ENCODE measurements around the gene AKAP10.

The AKAP10 gene

DNA sequence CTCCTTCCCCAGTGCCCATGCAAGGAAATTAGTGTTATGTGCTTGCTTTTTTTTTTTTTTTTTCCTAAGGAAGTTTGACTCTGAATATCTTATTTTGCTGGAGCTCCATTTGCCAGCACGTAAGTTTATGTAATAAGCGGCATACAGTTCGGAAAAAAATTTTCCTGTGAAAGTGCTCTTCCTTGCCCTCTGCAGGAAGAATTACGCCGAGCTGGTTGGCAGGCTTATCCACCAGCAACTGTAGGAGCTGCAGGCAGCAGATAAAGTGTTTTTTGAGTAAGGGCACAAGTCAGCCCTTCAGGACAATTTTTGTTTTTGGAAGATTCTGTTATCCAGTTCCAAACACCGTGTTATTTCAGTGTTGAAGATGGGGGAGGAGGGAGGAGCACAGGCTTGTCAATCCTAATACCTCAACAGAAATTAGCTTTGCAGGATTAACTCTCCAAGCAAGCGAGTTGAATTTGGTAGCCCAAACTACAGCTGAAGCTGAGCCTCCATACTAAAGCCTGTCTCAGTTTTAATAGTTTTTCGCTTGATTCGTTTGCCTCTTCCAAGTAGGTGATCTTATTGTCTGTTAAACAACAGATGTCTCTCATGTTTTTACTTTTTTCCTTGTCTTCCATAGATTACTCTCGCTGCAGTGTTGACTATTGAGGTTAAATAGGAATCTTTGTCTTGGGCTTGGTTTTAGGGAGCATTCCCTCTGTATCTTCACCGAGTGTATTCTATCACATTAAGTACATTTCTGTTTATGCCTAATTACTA is 32.7 kb upstream of the AKAP10 start:
- DNase-seq: peak; percentile 6
- Histone ChIP-seq H3K36me3 (no peaks in the 10 kb centered on the region), H3K9me3 (no peaks in the 10 kb centered on the region), H3K4me3 (ENCODE audit: low read depth, low read length) (peak overlapping the region; percentile 37), H3K27me3 (peaks cover 21% of the 10 kb centered on the region), H3K4me1 (no peaks in the 10 kb centered on the region)
- TF ChIP-seq, protein P1, sequence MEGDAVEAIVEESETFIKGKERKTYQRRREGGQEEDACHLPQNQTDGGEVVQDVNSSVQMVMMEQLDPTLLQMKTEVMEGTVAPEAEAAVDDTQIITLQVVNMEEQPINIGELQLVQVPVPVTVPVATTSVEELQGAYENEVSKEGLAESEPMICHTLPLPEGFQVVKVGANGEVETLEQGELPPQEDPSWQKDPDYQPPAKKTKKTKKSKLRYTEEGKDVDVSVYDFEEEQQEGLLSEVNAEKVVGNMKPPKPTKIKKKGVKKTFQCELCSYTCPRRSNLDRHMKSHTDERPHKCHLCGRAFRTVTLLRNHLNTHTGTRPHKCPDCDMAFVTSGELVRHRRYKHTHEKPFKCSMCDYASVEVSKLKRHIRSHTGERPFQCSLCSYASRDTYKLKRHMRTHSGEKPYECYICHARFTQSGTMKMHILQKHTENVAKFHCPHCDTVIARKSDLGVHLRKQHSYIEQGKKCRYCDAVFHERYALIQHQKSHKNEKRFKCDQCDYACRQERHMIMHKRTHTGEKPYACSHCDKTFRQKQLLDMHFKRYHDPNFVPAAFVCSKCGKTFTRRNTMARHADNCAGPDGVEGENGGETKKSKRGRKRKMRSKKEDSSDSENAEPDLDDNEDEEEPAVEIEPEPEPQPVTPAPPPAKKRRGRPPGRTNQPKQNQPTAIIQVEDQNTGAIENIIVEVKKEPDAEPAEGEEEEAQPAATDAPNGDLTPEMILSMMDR (IDR thresholded peaks at IDR 0.05; ENCODE audit: low read depth, low read length): peak; percentile 44

DNA sequence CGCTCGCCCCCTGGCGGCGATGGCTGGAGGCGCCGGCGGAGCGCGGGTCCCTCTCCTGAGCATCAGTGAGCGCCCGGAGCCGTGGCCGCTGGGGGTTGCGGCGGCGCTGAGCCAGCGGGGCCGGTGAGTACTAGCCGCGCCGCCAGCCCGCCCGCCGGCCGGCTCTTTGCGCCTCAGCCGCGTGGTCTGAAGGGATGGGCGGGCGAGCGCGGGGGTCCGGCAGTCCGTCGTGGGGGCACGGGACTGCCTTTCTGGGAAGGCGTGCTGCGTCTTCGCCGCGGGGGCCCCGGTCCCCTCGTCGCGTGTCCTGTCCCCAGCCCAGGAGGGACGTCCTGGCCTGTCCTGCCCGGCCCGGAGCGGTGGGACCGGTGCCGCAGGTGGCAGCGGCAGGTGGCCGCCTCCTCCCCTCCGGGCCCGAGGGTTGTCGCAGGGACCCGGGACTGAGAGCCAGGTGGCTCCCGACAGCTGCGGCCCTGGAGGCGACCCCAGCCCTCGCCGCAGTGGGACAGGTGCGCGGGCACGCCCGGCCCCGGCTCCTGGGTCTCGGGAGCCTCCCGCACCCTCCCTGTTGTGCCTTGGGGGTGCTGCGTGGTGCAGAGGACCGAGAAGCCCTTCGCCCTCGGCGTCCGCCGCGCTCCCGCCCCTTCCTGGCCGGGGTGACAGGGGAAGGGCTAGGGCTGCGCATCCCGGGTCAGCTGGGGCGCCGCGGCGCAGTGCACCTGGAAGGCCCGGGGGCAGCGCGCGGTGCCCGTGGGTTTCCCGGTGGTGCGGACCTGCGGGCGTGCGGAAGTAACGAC is 31.9 kb upstream of the AKAP10 start, which contains the start of gene SPECC1:
SPECC1 (plus strand) TSS at position 58 of the 797 bp plus-strand sequence. CDS start 87,293 bp downstream, outside the sequence.
- Histone ChIP-seq H3K4me1 (no peaks in the 10 kb centered on the region), H3K27me3 (peaks cover 21% of the 10 kb centered on the region), H3K4me3 (ENCODE audit: low read depth, low read length) (peak within 1 kb of the TSS; percentile 72), H3K9me3 (no peaks in the 10 kb centered on the region), H3K36me3 (no peaks in the 10 kb centered on the region)
- DNase-seq: peak; percentile 73
- TF ChIP-seq, protein P1 (IDR thresholded peaks at IDR 0.05; ENCODE audit: low read depth, low read length): peak; percentile 61; the same call in 1 of the 2 replicates

DNA sequence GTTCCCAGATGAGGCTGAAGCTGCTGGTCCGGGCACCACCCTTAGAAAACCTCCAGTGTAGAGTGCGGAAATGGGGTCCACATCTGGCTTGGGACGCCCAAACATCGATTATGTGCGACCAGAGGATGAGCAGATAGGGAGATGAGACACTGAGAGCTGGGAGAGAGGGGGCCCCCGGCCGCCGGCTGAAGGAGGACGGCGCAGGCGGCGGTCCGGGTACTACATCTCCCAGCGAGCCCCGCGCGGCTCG is 31.3 kb upstream of the AKAP10 start:
- H3K9me3 ChIP-seq: no peaks in the 10 kb centered on the region
- H3K4me3 ChIP-seq (ENCODE audit: low read depth, low read length): peak overlapping the region; percentile 72
- H3K36me3 ChIP-seq: no peaks in the 10 kb centered on the region
- peaks cover 21% of the 10 kb centered on the region for H3K27me3 ChIP-seq
- no peak for DNase-seq
- H3K4me1 ChIP-seq: no peaks in the 10 kb centered on the region
- TF ChIP-seq, protein P1 (IDR thresholded peaks at IDR 0.05; ENCODE audit: low read depth, low read length): no peak; the same call in 1 of the 2 replicates

DNA sequence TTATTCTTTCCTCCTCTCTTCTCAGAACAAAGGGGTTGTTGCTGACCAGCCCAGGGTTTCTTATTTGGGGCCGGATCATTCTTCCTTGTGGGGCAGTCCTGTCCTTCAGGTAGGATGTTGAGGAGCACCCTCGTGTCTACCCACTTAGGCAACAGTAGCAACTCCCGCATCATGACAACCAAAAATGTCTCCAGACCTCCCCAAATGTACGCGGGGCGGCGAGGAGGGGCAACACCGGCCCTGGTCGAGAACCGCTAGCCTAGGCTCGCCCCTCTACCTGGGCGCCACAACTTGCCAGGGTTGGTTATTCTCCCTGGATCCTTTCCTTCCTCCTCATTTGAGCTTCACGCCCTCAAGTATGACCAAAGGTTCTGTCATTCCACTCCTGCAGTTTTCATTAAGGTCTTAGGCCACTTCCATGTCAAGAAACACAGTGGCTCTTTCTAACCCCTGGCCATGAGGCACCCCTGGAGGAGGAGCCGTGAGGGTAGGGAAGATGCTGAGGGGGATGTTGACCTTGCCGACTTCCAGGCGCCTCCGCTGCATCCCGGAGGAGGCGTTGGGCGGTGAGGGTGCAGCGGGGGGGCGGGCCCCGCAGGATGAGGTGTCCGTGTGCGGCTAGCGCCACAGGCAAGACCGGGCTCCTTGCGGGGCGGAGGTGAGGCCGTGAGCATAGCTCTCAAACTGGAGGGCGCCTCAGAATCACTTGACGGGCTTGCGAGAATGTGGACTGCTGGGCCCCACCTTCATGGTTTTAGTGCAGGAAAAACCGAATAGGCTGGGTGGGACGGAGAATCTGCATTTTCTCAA is 30.8 kb upstream of the AKAP10 start:
- Histone ChIP-seq H3K27me3 (peaks cover 21% of the 10 kb centered on the region), H3K4me3 (ENCODE audit: low read depth, low read length) (peak overlapping the region; percentile 72), H3K9me3 (no peaks in the 10 kb centered on the region), H3K36me3 (no peaks in the 10 kb centered on the region), H3K4me1 (no peaks in the 10 kb centered on the region)
- peak; percentile 9 for DNase-seq
- TF ChIP-seq, protein P1 (IDR thresholded peaks at IDR 0.05; ENCODE audit: low read depth, low read length): no peak

DNA sequence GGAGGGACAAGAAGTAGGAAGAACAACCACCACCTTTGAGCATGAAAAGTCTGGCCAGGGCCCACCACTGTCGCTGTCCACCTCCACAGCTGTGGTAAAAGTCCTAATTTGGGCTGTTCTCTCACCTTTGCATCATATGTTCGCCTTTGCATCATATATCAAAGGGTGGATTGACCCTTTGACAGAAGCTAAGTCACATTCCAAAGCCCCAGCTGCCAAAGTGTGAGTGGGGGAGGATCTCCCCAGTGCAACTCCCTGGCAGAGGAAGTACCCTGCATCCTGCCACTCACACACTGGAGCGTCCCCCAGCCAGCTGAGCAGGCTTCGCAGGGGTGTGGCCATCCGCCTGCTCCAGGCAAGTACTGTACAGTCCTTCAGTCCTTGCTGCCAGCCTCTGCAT is 18.9 kb upstream of the AKAP10 start:
- no peaks in the 10 kb centered on the region for H3K27me3 ChIP-seq
- TF ChIP-seq, protein P1 (IDR thresholded peaks at IDR 0.05; ENCODE audit: low read depth, low read length): no peak
- H3K4me3 ChIP-seq (ENCODE audit: low read depth, low read length): no peak overlapping the region
- no peaks in the 10 kb centered on the region for H3K4me1 ChIP-seq
- H3K9me3 ChIP-seq: no peaks in the 10 kb centered on the region
- DNase-seq: no peak
- H3K36me3 ChIP-seq: no peaks in the 10 kb centered on the region
